Astrocyte (in vitro differentiated cells and primary cell): ENCODE measurements around the gene MNT. TPM values are rescaled to one million over a fixed set of nuclear protein-coding genes. Genes with fewer than 3 reads are reported as not detected.
A peak's percentile ranks its signal among the peaks of the same experiment; 100 is the strongest.

ENCODE experiments used
- DNase-seq: peaks from one replicate; pipeline ENCODE4 v3.0.0-alpha.2; 2010; ENCODE audit warnings: low read depth
- FAIRE-seq: peaks from 2 replicates; lab custom pipeline; 2011; peaks lifted over from hg19 to GRCh38; lab: Jason Lieb, UNC
- H2AFZ ChIP-seq: 2 replicates; pipeline ENCODE4 v1.6.0; 2012; ENCODE audit warnings: low read depth, low read length, inconsistent platforms
- H3K27ac ChIP-seq: 2 replicates; pipeline ENCODE4 v1.5.1; 2011; ENCODE audit warnings: low read depth, low read length, inconsistent platforms
- H3K27me3 ChIP-seq: 2 replicates; pipeline ENCODE4 v1.6.0; 2011; ENCODE audit warnings: low read length, inconsistent platforms; ENCODE audit not compliant: insufficient read depth
- H3K36me3 ChIP-seq: 2 replicates; pipeline ENCODE4 v1.5.1; 2011; ENCODE audit warnings: low read length, inconsistent platforms; ENCODE audit not compliant: insufficient read depth
- H3K4me1 ChIP-seq: 2 replicates; pipeline ENCODE4 v1.5.1; 2011; ENCODE audit warnings: low read length, inconsistent platforms; ENCODE audit not compliant: insufficient read depth
- H3K4me2 ChIP-seq: 2 replicates; pipeline ENCODE4 v1.6.0; 2012; ENCODE audit warnings: low read length, inconsistent platforms
- H3K4me3 ChIP-seq: 2 replicates; pipeline ENCODE4 v1.5.1; 2011; ENCODE audit warnings: low read depth, mild to moderate bottlenecking, low read length, inconsistent platforms; ENCODE audit not compliant: insufficient read depth
- H3K79me2 ChIP-seq: 2 replicates; pipeline ENCODE4 v1.6.0; 2012; ENCODE audit warnings: mild to moderate bottlenecking, low read length, inconsistent platforms; ENCODE audit not compliant: insufficient read depth
- H3K9ac ChIP-seq: 2 replicates; pipeline ENCODE4 v1.6.0; 2012; ENCODE audit warnings: mild to moderate bottlenecking, low read length, inconsistent platforms
- H3K9me3 ChIP-seq: 2 replicates; pipeline ENCODE4 v1.5.1; 2012; ENCODE audit warnings: low read depth, mild to moderate bottlenecking, low read length, inconsistent platforms; ENCODE audit not compliant: insufficient read depth
- H4K20me1 ChIP-seq: 2 replicates; pipeline ENCODE4 v1.6.0; 2012; ENCODE audit warnings: low read length, inconsistent platforms; ENCODE audit not compliant: insufficient read depth
- H3K27ac Mint-ChIP-seq: one replicate; pipeline ENCODE4 v1.8.0; 2021; ENCODE audit warnings: mild to moderate bottlenecking, mixed read lengths; ENCODE audit not compliant: unreplicated experiment
- H3K27me3 Mint-ChIP-seq: one replicate; pipeline ENCODE4 v1.8.0; 2021; ENCODE audit warnings: low read depth, mixed read lengths; ENCODE audit not compliant: unreplicated experiment
- H3K36me3 Mint-ChIP-seq: one replicate; pipeline ENCODE4 v1.8.0; 2021; ENCODE audit warnings: low read depth, mixed read lengths; ENCODE audit not compliant: unreplicated experiment
- H3K4me1 Mint-ChIP-seq: one replicate; pipeline ENCODE4 v1.8.0; 2021; ENCODE audit warnings: low read depth, mixed read lengths; ENCODE audit not compliant: unreplicated experiment
- H3K4me3 Mint-ChIP-seq: one replicate; pipeline ENCODE4 v1.8.0; 2021; ENCODE audit warnings: mild to moderate bottlenecking, moderate library complexity, mixed read lengths; ENCODE audit not compliant: unreplicated experiment
- H3K9me3 Mint-ChIP-seq: one replicate; pipeline ENCODE4 v1.8.0; 2021; ENCODE audit warnings: mild to moderate bottlenecking, mixed read lengths; ENCODE audit not compliant: unreplicated experiment
- EZH2 ChIP-seq: IDR thresholded peaks from 2 replicates; pipeline ENCODE4 v1.6.1; 2012; ENCODE audit warnings: mild to moderate bottlenecking, low read length, inconsistent platforms; ENCODE audit not compliant: insufficient read depth
- total RNA-seq: library from RNA; stranded (reverse); gene quantifications from 2 replicates; pipeline ENCODE4 v1.2.1, GENCODE V29; 2021
- TF ChIP-seq, protein P1 (sequence below): IDR thresholded peaks from 2 replicates; pipeline ENCODE4 v1.5.1; 2011; ENCODE audit warnings: low read depth, mild to moderate bottlenecking, inconsistent platforms, low read length, moderate library complexity; ENCODE audit not compliant: insufficient read depth

MNT gene
- total RNA-seq, 1 donor from 2014 or later, result 29.1 TPM

DNA sequence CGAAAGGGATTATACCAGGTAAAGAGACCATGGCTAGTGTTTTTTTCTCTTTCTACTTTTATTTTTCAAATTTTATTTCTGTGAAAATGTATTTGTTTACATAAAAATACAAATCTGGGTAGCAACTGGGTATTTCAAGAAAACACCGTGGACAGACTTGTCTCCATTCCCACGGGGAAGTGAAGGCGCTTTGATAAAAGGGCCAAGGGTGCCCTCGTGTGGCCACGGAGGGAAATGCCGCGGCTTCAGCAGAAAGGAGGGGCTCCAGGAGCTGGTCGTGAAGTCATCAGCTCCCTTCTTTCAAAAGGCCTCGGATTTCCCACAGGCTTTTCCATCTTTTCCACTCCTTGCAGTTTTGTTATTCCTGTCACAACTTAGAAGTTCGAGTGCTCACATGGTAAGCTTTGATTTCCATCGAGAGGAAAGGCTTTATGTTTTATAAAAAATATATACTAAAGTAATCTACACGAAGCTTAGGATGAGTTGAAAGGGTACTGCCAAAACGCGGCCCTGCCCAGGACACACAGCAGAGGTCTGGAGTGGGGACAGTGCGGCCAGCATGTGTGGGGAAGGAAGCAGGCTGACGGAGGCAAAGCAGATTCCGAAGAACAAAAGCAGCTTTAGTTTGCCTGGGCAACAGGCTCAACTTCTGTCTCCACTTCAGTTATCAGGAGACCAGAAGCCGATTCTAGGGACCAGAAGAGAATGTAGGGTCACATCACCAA, 15.3 kb upstream of the MNT start:
- no peaks in the 10 kb centered on the region for H4K20me1 ChIP-seq
- H3K27me3 ChIP-seq, result no peaks in the 10 kb centered on the region
- DNase-seq (peak; percentile 55), FAIRE-seq (peak; percentile 47)
- no peak overlapping the region for H3K27ac ChIP-seq
- Mint-ChIP-seq H3K9me3 (no peaks in the 10 kb centered on the region), H3K27ac (peak overlapping the region; percentile 23), H3K27me3 (no peaks in the 10 kb centered on the region), H3K36me3 (peaks cover 12% of the 10 kb centered on the region), H3K4me1 (no peaks in the 10 kb centered on the region), H3K4me3 (peak overlapping the region; percentile 34)
- TF ChIP-seq, protein P1, sequence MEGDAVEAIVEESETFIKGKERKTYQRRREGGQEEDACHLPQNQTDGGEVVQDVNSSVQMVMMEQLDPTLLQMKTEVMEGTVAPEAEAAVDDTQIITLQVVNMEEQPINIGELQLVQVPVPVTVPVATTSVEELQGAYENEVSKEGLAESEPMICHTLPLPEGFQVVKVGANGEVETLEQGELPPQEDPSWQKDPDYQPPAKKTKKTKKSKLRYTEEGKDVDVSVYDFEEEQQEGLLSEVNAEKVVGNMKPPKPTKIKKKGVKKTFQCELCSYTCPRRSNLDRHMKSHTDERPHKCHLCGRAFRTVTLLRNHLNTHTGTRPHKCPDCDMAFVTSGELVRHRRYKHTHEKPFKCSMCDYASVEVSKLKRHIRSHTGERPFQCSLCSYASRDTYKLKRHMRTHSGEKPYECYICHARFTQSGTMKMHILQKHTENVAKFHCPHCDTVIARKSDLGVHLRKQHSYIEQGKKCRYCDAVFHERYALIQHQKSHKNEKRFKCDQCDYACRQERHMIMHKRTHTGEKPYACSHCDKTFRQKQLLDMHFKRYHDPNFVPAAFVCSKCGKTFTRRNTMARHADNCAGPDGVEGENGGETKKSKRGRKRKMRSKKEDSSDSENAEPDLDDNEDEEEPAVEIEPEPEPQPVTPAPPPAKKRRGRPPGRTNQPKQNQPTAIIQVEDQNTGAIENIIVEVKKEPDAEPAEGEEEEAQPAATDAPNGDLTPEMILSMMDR, result peak; percentile 99
- no peak for TF ChIP-seq EZH2
- peak overlapping the region; percentile 15 for H3K9ac ChIP-seq
- H3K36me3 ChIP-seq, result peaks cover 10% of the 10 kb centered on the region
- no peak overlapping the region for H3K4me3 ChIP-seq
- H3K9me3 ChIP-seq, result no peaks in the 10 kb centered on the region
- no peaks in the 10 kb centered on the region for H3K79me2 ChIP-seq
- no peak overlapping the region for H3K4me2 ChIP-seq
- H2AFZ ChIP-seq, result no peak overlapping the region
- H3K4me1 ChIP-seq, result peaks cover 10% of the 10 kb centered on the region

- peaks cover 12% of the 10 kb centered on the region for H3K36me3 Mint-ChIP-seq
Measured at GRCh38 chr17:2415081-2415480, 14.2 kb upstream of the MNT start.

More at GRCh38 chr17:2415081-2415480, 14.2 kb upstream of the MNT start:
- TF ChIP-seq, protein P1, result no peak
- no peak for TF ChIP-seq EZH2
- Histone ChIP-seq H3K79me2 (no peaks in the 10 kb centered on the region), H3K27ac (no peak overlapping the region), H4K20me1 (no peaks in the 10 kb centered on the region), H3K36me3 (peaks cover 8% of the 10 kb centered on the region), H3K4me2 (no peak overlapping the region), H3K27me3 (no peaks in the 10 kb centered on the region), H3K4me3 (no peak overlapping the region), H3K4me1 (peaks cover 10% of the 10 kb centered on the region), H3K9ac (no peak overlapping the region), H2AFZ (no peak overlapping the region), H3K9me3 (no peaks in the 10 kb centered on the region)
- FAIRE-seq (no peak), DNase-seq (no peak)
- H3K4me3 Mint-ChIP-seq, result no peak overlapping the region
- H3K4me1 Mint-ChIP-seq, result no peaks in the 10 kb centered on the region
- no peaks in the 10 kb centered on the region for H3K27me3 Mint-ChIP-seq
- no peaks in the 10 kb centered on the region for H3K9me3 Mint-ChIP-seq
- peak overlapping the region; percentile 18 for H3K27ac Mint-ChIP-seq
